ENCODE results near the gene LSM11.

LSM11 gene

GRCh38 chr5:157735991-157736390, 7.5 kb upstream of the LSM11 start:
- DNase-seq, result no peak

DNA sequence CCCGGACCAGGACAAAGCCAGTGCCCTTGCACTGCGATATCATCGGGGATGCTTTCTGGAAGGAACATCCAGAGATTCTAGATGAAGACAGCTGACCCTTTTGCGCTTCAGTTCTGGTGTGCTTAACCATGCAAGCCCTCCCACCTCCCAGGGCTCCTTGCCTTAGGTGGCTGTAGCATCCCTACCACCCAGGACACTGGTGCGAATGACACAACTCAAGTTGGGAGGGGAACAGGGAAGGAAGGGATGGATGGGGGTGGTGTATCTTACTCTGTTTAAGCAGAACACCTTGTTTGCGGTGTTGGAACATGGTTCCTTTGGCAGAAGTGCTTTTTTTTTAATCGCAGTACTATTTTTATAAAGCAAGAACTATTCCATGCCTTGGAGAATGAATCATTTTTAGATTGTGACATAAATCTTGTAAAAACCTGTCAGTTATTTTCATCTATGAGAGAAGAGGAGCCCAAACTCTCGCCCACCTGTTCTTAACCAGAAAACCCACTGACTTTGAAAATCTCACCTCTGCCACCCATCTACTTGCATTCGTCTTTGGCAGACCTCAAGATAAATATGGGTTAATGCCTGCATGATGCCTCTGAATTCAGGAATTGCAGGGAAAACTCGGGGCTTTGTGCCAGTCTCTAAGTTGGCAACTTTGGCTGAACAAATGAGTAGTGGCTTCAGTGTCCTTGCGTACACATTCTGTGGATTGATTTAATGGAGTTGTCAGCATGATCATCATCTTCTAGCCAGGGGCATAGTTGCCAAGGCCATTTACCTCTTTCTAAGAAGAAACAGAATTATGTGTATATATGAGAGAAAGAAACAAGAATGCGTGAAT, 3.9 kb upstream of the LSM11 start:
- no peak for DNase-seq

- no peak for DNase-seq
Observed at GRCh38 chr5:157740229-157740610, 3.3 kb upstream of the LSM11 start.

GRCh38 chr5:157741131-157741530, 2.4 kb upstream of the LSM11 start:
- DNase-seq, result no peak

DNA sequence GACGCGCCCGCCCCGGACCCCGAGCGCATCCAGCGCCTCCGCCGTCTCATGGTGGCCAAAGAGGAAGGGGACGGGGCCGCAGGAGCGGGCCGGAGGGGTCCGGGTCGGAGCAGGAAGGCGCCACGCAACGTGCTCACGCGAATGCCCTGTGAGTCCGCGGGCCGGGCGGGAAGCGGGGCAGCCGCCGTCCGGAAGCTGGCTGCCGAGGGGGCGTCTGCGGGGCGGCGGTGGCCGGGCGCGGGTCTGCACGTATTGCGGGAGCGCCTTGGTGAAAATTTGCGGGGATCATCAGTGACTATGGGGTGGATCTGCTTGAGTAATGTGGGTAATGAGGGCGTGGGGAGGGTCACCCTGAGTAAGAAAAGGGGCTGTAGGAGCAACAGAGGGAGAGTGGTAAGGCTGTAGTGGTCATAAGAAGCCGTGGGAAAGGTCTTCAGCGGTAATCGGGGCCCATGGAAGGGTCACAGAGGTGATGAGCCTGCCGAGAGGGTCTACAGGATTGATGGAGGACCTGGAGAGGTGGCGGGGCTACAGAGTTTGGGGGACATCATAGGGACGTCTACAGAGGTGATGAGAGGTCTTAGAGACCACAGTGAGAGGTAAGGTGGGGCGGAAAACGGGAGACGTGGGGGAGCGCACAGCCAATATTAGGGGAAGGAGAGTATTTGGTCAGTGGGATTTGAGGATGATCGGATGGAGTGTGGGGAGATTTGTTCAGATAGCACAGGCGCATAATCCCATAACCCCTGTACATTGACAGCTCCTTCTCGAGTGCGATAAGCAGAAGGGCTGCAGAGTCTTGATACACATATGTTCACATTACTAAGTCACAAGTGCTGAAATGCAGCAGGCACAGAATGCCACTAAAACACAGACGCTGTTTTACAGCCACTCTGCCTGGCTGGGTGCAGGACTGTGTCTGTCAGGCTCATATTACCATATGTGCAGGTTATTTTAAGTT, 819 bp downstream of the LSM11 start:
- DNase-seq, result no peak

DNA sequence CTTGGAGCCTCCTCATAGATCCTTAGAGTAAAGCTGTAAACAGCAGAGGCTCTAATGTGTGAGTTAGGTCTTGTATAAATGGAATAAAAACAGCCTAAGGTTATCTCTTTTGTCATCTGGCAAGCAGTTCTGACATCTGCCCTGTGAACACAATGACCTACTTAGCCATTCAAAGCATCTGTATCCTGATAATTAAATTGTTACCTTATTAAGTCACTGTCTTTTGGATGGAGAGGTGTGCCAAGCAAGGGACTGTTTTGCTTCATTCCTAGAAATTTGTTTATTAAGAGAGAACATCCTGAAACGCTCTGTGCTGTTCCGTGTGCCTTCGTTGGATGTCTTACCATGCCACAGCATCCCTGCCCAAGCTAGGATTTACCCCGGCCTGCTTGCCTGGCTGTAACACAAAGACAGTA, 1.5 kb downstream of the LSM11 start:
- DNase-seq, result no peak

DNA sequence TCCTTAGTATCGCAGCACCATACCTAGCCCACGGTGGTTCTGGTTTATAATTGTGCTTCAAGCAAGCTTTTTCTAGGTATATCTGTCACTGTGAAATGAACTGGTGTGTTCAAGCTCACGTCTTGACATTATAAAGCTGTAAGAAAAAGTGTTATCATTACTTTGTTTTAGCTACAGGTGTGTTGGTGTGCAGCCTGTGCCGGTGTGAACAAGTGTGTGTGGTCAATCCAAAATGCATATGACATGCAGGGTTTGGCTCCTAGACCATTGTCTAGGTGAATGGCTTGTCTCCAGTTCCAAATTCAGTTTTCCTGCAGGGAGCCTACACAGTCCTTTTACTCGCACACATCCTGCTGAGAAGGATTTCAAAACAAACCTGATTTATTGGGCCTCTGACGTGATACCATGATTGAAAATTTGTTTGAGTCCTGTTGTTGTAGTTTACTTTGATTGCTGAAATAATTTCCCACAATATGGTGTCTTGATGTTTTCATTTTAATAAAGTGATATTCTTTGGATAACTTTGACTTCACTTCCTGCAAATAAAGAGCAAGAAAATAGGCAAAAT, 3.7 kb downstream of the LSM11 start:
- DNase-seq, result no peak

DNA sequence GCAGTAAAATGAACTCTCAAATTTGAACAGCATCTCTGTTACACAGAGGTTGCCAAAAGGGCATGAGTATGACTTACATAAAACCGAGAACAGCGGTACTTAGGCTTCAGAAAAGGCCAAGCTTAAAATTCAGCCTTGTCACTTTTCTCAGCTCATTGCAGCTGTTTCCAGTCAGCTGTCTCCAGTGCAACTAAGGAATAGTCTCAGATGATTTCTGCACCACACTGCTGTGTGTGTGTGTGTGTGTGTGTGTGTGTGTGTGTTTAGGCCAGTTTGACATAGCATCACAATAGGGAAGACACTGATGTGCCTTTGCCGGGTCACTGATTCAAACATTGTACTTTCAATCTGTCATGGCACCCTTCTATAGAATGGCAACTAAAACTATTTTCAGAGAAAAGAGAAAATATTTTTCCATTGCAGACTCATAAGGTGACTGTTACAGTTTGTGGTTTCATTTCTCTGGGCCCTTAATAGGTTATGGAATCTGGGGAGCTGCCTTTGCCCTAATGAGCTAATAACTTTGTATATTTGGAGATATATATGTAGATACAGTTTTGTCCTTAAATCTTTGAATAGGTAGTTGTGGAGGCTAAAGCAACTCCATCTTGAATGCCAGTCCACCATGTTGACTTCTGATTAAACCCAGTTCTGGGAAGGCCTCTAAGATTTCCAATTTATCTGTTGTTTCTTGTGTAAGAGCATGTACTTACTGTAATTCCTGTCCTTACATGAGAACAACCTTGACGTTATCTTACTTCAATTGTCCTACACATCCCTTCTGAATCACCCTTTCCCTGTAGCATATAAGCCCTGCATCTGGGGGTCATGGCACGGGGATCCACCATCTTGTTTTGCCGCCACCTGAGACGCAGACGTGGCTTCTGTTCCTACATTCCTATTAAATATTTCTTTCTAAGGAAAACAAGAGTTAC, 4.5 kb downstream of the LSM11 start:
- DNase-seq, result no peak

DNA sequence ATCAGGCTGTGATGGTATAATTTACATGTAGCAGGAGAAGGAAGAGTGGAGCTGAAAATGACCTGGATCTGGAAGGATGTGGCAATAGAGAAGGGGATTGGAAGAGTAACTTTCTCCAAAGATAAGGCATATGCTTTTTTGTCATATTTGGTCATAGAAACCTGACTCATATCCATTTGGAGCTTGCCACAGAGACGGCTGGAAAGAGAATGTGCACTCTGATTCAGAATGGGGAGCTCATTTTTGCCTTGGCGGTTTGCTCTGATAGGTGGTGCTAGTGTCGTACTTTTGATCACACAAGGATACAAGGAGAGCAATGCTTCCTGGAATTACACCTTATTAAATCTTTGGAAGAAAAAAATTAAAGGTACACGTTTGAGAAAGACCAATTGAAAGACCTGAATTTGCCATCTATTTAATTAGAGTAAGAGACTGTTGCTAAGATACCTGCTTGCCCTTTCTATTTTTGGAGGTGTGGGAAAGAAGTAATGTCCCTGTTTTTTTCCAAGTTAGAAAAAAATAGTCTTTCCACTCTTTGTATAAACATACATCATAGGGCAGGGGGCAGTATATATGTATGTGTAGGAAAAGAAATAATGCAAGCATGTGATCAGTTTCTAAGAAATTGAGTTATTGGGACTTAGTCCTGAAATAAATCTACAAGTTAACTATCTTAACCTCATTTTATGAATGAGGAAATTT, 5.4 kb downstream of the LSM11 start:
- DNase-seq, result no peak

DNA sequence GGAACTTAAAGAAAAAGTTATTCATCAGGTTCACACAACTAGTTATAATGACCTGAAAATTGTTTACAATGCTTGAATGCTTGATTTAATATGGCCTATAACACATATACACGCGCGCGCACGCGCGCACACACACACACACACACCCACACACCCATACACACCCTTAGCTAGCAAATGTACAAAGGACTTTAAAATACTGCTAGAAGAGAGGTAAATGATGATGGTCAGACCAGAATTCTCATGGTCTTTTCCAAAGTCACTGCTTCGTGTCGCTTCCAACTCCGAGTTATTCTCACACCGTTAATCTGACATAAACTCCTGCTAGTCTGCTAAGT, 5.9 kb downstream of the LSM11 start:
- no peak for DNase-seq

- DNase-seq, result no peak
Observed at GRCh38 chr5:157750320-157750719, 6.8 kb downstream of the LSM11 start.

DNA sequence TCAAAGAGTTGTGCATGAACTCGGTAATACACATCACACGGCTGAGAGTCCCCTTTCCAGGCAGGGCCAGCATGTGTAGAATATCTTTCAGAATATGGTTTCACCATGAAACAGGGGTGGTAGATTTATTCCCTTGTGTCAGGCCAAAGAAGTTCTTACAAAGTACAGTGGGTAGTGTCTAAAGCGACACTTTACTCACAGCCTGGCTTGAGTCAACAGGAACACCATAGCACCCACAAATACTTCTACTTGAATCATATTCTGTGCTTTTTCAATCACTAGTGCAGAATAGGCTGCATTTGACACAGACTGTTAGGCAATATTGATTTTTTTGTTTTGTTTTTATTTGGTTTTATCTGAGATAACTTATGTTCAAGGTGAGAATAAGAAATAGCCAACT, 12.6 kb downstream of the LSM11 start:
- no peak for DNase-seq

- DNase-seq, result no peak
Observed at GRCh38 chr5:157758706-157759105, 15.2 kb downstream of the LSM11 start.

DNA sequence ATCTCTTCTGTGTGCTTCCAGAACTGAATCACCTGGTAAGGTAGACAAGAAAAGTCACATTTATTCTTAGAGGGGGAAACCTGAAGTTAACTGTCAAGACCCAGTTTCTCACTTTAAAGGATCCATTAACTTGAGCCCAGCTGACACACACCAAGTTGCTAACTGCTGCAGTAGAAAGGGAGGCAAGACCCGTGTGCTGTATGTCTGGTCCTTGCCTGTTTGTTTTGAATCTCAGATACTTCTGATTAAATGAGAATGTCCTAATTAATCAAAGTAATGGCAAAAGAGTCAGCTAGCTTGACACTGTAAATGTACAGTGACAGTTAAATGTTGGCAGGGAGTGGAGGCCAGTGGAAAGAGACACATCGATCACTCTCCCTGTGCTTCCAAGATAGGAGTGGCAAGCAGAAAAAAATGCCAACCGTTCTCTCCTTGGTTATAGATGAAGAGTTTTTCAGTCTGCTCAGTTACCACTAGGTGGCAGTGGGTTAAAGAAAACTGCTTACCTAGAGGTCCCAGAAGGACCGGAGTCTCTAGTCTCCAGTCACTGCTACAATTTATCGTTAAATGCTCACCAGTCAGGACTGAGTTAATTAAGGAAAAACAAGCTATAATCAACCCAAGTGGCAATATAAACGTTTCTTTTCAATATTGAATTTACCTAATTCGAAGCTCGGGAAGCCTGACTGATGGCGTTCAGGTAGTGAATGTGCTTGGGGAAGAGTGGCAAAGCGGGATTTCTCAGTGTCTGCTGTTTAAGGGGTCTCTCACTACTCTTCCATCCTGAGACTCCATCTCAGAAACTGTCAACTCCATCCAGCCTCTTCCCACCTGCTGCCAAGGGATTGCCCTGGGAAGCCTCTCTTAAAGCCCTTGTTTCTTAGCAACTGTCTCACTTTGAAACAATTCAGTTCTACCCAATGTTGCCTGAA, 18.4 kb downstream of the LSM11 start:
- DNase-seq, result peak; percentile 3

GRCh38 chr5:157764531-157764930, 21.0 kb downstream of the LSM11 start:
- no peak for DNase-seq

- DNase-seq, result no peak
Observed at GRCh38 chr5:157766442-157766841, 22.9 kb downstream of the LSM11 start.

- DNase-seq, result no peak
Observed at GRCh38 chr5:157766902-157767301, 23.4 kb downstream of the LSM11 start.

DNA sequence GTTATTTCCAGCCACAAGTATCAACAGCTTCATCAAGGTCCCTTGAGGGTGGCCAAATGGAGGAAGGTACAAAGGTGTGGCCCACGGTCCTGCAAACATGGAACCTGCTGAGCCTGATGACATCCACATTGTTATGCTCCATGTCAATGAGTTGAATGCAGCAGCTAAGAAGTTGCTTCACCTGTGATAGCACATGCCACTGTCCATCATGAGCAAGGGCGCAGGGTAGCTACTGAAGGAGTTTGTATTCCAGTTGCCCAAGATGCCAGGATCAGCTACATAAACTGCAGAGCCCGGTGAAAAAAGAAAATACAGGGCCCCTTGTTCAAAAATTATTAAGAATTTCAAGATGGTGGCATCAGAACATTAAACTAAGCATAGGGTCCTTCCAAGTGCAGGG, 24.2 kb downstream of the LSM11 start:
- DNase-seq, result no peak

DNA sequence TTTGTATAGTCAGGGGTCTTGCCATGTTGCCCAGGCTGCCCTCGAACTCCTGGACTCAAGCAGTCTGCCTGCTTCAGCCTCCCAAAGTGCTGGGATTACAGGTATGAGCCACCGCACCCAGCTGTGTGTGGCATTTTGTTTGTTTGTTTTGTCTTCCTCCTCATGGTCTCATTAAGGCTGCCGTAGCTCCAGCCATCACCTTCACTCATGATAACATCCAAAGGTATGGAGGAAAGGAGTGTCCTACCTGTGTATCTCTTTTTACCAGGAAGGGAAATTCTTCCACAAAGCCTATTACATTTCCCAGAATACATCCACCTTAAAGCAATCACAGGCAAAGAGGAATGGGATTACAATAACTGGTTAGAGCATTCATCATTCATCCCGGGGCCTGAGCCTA, 27.2 kb downstream of the LSM11 start:
- DNase-seq, result no peak

GRCh38 chr5:157772127-157772526, 28.6 kb downstream of the LSM11 start:
- DNase-seq, result no peak

Data from DMS153 (cell line).